ENCODE data around the gene NDUFAB1. TPM values are rescaled to one million over a fixed set of nuclear protein-coding genes. Genes with fewer than 3 reads are reported as not detected.

Gene NDUFAB1
- total and polyA plus RNA-seq, 10 donors = 40.1 to 140 (median 63.6) TPM

DNA sequence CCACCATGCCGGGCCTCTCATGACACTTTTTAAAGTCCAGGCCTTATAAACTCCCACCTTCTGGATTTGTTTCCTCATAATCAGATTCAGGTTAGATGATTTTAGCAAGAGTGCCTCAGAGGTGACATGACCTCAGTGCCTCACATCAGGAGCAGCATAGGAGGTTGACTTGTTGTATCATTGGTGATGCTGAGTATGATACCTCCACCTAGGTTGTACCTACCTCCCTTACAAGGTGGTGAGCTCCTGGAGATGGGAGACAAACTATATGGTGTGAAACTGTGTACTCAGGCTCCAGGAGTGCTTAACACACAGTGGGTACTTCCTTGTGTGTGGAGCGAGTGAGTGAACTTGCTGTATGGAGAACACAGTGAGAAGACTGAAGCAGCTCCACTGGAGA is 18.6 kb downstream of the NDUFAB1 start:
- H3K27ac ChIP-seq = no peak overlapping the region
- no peak for DNase-seq
- intact Hi-C loops (cut with DNase I; ENCODE audit: low total_unique reads) = no loop called here
- peaks cover 0 to 10% (median 0%) of the 10 kb centered on the region in 6 donors for H3K4me1 ChIP-seq
- TF ChIP-seq, protein P1, sequence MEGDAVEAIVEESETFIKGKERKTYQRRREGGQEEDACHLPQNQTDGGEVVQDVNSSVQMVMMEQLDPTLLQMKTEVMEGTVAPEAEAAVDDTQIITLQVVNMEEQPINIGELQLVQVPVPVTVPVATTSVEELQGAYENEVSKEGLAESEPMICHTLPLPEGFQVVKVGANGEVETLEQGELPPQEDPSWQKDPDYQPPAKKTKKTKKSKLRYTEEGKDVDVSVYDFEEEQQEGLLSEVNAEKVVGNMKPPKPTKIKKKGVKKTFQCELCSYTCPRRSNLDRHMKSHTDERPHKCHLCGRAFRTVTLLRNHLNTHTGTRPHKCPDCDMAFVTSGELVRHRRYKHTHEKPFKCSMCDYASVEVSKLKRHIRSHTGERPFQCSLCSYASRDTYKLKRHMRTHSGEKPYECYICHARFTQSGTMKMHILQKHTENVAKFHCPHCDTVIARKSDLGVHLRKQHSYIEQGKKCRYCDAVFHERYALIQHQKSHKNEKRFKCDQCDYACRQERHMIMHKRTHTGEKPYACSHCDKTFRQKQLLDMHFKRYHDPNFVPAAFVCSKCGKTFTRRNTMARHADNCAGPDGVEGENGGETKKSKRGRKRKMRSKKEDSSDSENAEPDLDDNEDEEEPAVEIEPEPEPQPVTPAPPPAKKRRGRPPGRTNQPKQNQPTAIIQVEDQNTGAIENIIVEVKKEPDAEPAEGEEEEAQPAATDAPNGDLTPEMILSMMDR (IDR thresholded peaks at IDR 0.05 in 8 of 11, conservative IDR thresholded peaks at IDR 0.05 in 3 of 11) = no peak
- TF ChIP-seq POLR2A (IDR thresholded peaks at IDR 0.05) (no peak), POLR2AphosphoS5 (IDR thresholded peaks at IDR 0.05) (no peak)
- H3K9me3 ChIP-seq = no peaks in the 10 kb centered on the region
- WGBS, 5 donors = 88 to 100% (median 95%) methylated on average over 2 of the region's 2 CpGs
- no peaks in the 10 kb centered on the region for H3K27me3 ChIP-seq (replicated peaks in 1 of 7)
- H3K36me3 ChIP-seq = peaks cover 0 to 99% (median 55%) of the 10 kb centered on the region in 6 donors
- no peak overlapping the region for H3K4me3 ChIP-seq

DNA sequence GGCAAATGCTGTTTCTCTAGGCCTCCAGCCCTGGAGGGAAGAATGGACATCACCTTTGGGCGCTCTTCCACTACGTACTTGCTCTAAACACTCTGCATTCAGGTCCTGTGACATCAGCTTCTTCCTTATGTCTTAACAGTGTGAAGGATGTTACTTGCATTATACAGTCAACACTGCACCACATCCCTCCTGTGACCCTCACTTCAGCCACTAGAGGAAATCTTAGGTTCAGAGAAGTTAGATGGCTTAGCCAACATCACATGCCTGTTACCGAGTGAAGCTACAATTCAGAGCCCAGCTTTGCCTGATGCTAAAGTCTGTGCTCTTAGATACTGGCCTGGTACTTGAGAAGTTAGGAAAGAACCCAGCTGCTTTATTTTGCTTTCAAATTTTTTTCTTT is 20.3 kb downstream of the NDUFAB1 start:
- TF ChIP-seq POLR2A (IDR thresholded peaks at IDR 0.05) (no peak), POLR2AphosphoS5 (IDR thresholded peaks at IDR 0.05) (no peak)
- TF ChIP-seq, protein P1 (IDR thresholded peaks at IDR 0.05 in 8 of 11, conservative IDR thresholded peaks at IDR 0.05 in 3 of 11) = no peak
- WGBS, 5 donors = 89 to 93% (median 91%) methylated on average over 3 of the region's 3 CpGs
- no peak for DNase-seq
- intact Hi-C loops (cut with DNase I; ENCODE audit: low total_unique reads) = no loop called here
- no peaks in the 10 kb centered on the region for H3K27me3 ChIP-seq (replicated peaks in 1 of 7)
- H3K27ac ChIP-seq = no peak overlapping the region
- H3K9me3 ChIP-seq = no peaks in the 10 kb centered on the region
- no peak overlapping the region for H3K4me3 ChIP-seq
- peaks cover 0 to 23% (median 6%) of the 10 kb centered on the region in 6 donors for H3K4me1 ChIP-seq
- peaks cover 0 to 99% (median 54%) of the 10 kb centered on the region in 6 donors for H3K36me3 ChIP-seq

DNA sequence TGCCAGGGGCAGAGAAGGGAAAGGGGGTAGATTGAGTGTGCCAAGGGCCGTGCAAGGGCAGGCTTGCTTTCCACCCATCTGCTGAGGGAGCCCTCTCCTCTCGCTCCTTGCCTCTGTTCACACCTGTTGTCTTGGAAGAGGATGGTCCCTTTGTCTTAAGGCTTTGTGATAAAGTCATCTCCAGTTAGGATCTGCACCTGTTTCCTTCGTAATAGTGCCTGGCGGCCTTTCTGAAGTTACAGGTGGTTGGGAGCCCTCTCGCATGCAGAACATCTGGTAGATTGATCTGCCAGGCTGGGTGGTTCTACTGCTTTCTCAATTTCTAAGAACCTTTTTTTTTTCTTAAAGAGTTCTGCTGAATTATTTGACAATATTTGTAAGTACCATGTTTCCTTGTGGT is 22.3 kb downstream of the NDUFAB1 start:
- WGBS, 5 donors = 85 to 93% (median 91%) methylated on average over 5 of the region's 5 CpGs
- H3K9me3 ChIP-seq = no peaks in the 10 kb centered on the region
- intact Hi-C loops (cut with DNase I; ENCODE audit: low total_unique reads) = no loop called here

DNA sequence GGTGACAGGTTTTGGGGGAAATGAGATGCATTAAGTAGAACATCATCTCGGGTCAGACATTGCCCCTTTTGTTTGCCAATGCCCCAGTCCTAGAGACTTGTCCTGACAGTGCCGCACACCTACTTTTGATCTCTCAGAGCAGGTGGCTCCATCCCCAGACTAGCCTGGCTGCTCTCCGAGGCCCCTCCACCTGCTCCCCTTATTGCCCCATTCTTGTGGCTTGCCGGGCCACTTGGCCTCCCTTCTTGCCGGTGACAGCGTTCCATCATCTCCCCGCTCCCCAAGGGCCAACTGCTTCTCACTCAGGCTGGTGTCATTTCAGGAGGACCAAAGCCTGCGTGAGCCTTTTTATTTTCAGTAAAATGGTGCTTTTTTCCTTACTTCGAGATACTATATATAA is 23.7 kb downstream of the NDUFAB1 start:
- WGBS, 5 donors = 93 to 96% (median 95%) methylated on average over 9 of the region's 9 CpGs
- TF ChIP-seq POLR2A (IDR thresholded peaks at IDR 0.05) (no peak), POLR2AphosphoS5 (IDR thresholded peaks at IDR 0.05) (peak in 1 of 3 donors; percentile 14)
- TF ChIP-seq, protein P1 (IDR thresholded peaks at IDR 0.05 in 8 of 11, conservative IDR thresholded peaks at IDR 0.05 in 3 of 11) = no peak
- H3K27me3 ChIP-seq (replicated peaks in 1 of 7) = no peaks in the 10 kb centered on the region
- no peaks in the 10 kb centered on the region for H3K9me3 ChIP-seq
- no peak for DNase-seq
- intact Hi-C loops (cut with DNase I; ENCODE audit: low total_unique reads) = no loop called here
- H3K4me1 ChIP-seq = peaks cover 0 to 29% (median 16%) of the 10 kb centered on the region in 6 donors
- peaks cover 0 to 100% (median 63%) of the 10 kb centered on the region in 6 donors for H3K36me3 ChIP-seq
- H3K4me3 ChIP-seq = no peak overlapping the region
- no peak overlapping the region for H3K27ac ChIP-seq

More for the DNA sequence above, 22.3 kb downstream of the NDUFAB1 start:
- DNase-seq = no peak
- H3K27ac ChIP-seq = no peak overlapping the region
- peaks cover 0 to 38% (median 18%) of the 10 kb centered on the region in 6 donors for H3K4me1 ChIP-seq
- H3K27me3 ChIP-seq (replicated peaks in 1 of 7) = no peaks in the 10 kb centered on the region
- H3K36me3 ChIP-seq = peaks cover 0 to 99% (median 51%) of the 10 kb centered on the region in 6 donors
- TF ChIP-seq POLR2A (IDR thresholded peaks at IDR 0.05) (no peak), POLR2AphosphoS5 (IDR thresholded peaks at IDR 0.05) (no peak)
- TF ChIP-seq, protein P1 (IDR thresholded peaks at IDR 0.05 in 8 of 11, conservative IDR thresholded peaks at IDR 0.05 in 3 of 11) = no peak
- H3K4me3 ChIP-seq = no peak overlapping the region
